Measurements from ENCODE around the gene DDR1. TPM values are rescaled to one million over a fixed set of nuclear protein-coding genes. Genes with fewer than 3 reads are reported as not detected.
A peak's percentile ranks its signal among the peaks of the same experiment; 100 is the strongest.

DDR1 gene
- total RNA-seq, 1 donor from 2014 or later = 146 TPM

- H3K27me3 Mint-ChIP-seq (ENCODE audit: unreplicated experiment) = no peaks in the 10 kb centered on the region
- peaks cover 52% of the 10 kb centered on the region for H3K4me1 Mint-ChIP-seq (ENCODE audit: unreplicated experiment)
- no peak overlapping the region for H3K4me3 Mint-ChIP-seq (ENCODE audit: unreplicated experiment)
- no peaks in the 10 kb centered on the region for H3K9me3 Mint-ChIP-seq (ENCODE audit: unreplicated experiment)
- H3K36me3 Mint-ChIP-seq (ENCODE audit: unreplicated experiment) = peaks cover 35% of the 10 kb centered on the region
- peak overlapping the region; percentile 68 for H3K27ac Mint-ChIP-seq (ENCODE audit: unreplicated experiment)
- TF ChIP-seq CTCF (IDR thresholded peaks at IDR 0.05) = no peak
- no peak for DNase-seq (ENCODE audit: extremely low spot score, unreplicated experiment)
Measured at GRCh38 chr6:30889921-30890645, 5.8 kb downstream of the DDR1 start.

GRCh38 chr6:30890646-30891449 is 6.5 kb downstream of the DDR1 start:
- no peak for DNase-seq (ENCODE audit: extremely low spot score, unreplicated experiment)
- Mint-ChIP-seq H3K27ac (ENCODE audit: unreplicated experiment) (no peak overlapping the region), H3K4me3 (ENCODE audit: unreplicated experiment) (no peak overlapping the region), H3K4me1 (ENCODE audit: unreplicated experiment) (peaks cover 45% of the 10 kb centered on the region), H3K9me3 (ENCODE audit: unreplicated experiment) (no peaks in the 10 kb centered on the region), H3K27me3 (ENCODE audit: unreplicated experiment) (no peaks in the 10 kb centered on the region), H3K36me3 (ENCODE audit: unreplicated experiment) (peaks cover 41% of the 10 kb centered on the region)
- no peak for TF ChIP-seq CTCF (IDR thresholded peaks at IDR 0.05)

- Mint-ChIP-seq H3K27me3 (ENCODE audit: unreplicated experiment) (no peaks in the 10 kb centered on the region), H3K4me3 (ENCODE audit: unreplicated experiment) (no peak overlapping the region), H3K4me1 (ENCODE audit: unreplicated experiment) (peaks cover 39% of the 10 kb centered on the region), H3K9me3 (ENCODE audit: unreplicated experiment) (no peaks in the 10 kb centered on the region), H3K27ac (ENCODE audit: unreplicated experiment) (no peak overlapping the region), H3K36me3 (ENCODE audit: unreplicated experiment) (peaks cover 44% of the 10 kb centered on the region)
- TF ChIP-seq CTCF (IDR thresholded peaks at IDR 0.05) = no peak
- DNase-seq (ENCODE audit: extremely low spot score, unreplicated experiment) = no peak
Measured at GRCh38 chr6:30891450-30891723, 7.1 kb downstream of the DDR1 start.

GRCh38 chr6:30891816-30892538 is 7.7 kb downstream of the DDR1 start:
- H3K27ac Mint-ChIP-seq (ENCODE audit: unreplicated experiment) = no peak overlapping the region
- no peak overlapping the region for H3K4me3 Mint-ChIP-seq (ENCODE audit: unreplicated experiment)
- DNase-seq (ENCODE audit: extremely low spot score, unreplicated experiment) = no peak
- peaks cover 33% of the 10 kb centered on the region for H3K4me1 Mint-ChIP-seq (ENCODE audit: unreplicated experiment)
- TF ChIP-seq CTCF (IDR thresholded peaks at IDR 0.05) = no peak
- peaks cover 49% of the 10 kb centered on the region for H3K36me3 Mint-ChIP-seq (ENCODE audit: unreplicated experiment)
- H3K9me3 Mint-ChIP-seq (ENCODE audit: unreplicated experiment) = no peaks in the 10 kb centered on the region
- no peaks in the 10 kb centered on the region for H3K27me3 Mint-ChIP-seq (ENCODE audit: unreplicated experiment)
